Myocyte (in vitro differentiated cells): ENCODE measurements around the gene SPATA2. TPM values are rescaled to one million over a fixed set of nuclear protein-coding genes. Genes with fewer than 3 reads are reported as not detected.
"Not testable (repeated sequence)": the region's sequence is repeated elsewhere in the genome, so short reads cannot be mapped to it uniquely, and the experiment has no call there.

Experiments
- DNase-seq: peaks from one replicate; pipeline ENCODE4 v3.0.0-alpha.2; 2012; ENCODE audit warnings: low read depth
- polyA plus RNA-seq: library from polyadenylated mRNA; unstranded; fragments of >200 nt; gene quantifications from one replicate; pipeline ENCODE4 v1.2.1, GENCODE V29; 2012; ENCODE audit warnings: missing spikeins
- total RNA-seq: library from RNA; depleted of rRNA; stranded (reverse); fragments of >200 nt; gene quantifications from 2 replicates; pipeline ENCODE4 v1.2.3, GENCODE V29; 2014

SPATA2 gene
- 4.1 and 4.8 TPM in 2 replicates for total RNA-seq
- polyA plus RNA-seq: 5.5 TPM

- peak; percentile 94 for DNase-seq
Observed at GRCh38 chr20:49915380-49916145, at the start of gene SPATA2. Gene SPATA2 (minus strand): TSS chr20:49915529. CDS start chr20:49908490, 7,039 bp downstream.

- DNase-seq: no peak
Observed at GRCh38 chr20:49961413-49961812, 46.1 kb upstream of the SPATA2 start.

GRCh38 chr20:49957089-49957938 is 42.0 kb upstream of the SPATA2 start:
- not testable (repeated sequence) for DNase-seq

- no peak for DNase-seq
Observed at GRCh38 chr20:49956689-49957088, 41.4 kb upstream of the SPATA2 start.

- not testable (repeated sequence) for DNase-seq
Observed at GRCh38 chr20:49955830-49956396, 40.6 kb upstream of the SPATA2 start.

GRCh38 chr20:49955167-49955566 is 39.8 kb upstream of the SPATA2 start:
- no peak for DNase-seq

- no peak for DNase-seq
Observed at GRCh38 chr20:49951151-49951550, 35.8 kb upstream of the SPATA2 start.

GRCh38 chr20:49948809-49949507 is 33.6 kb upstream of the SPATA2 start:
- DNase-seq: peak; percentile 43

GRCh38 chr20:49948178-49948577 is 32.8 kb upstream of the SPATA2 start:
- DNase-seq: no peak

- DNase-seq: no peak
Observed at GRCh38 chr20:49945701-49946477, 30.6 kb upstream of the SPATA2 start.

- DNase-seq: no peak
Observed at GRCh38 chr20:49945306-49945700, 30.0 kb upstream of the SPATA2 start.

GRCh38 chr20:49942942-49943341 is 27.6 kb upstream of the SPATA2 start:
- no peak for DNase-seq

GRCh38 chr20:49942303-49942702 is 27.0 kb upstream of the SPATA2 start:
- DNase-seq: no peak

GRCh38 chr20:49941456-49941855 is 26.1 kb upstream of the SPATA2 start:
- no peak for DNase-seq

GRCh38 chr20:49938173-49939163 is 23.1 kb upstream of the SPATA2 start:
- DNase-seq: peak; percentile 48

GRCh38 chr20:49937027-49937929 is 21.9 kb upstream of the SPATA2 start:
- DNase-seq: no peak

- peak; percentile 94 for DNase-seq
Observed at GRCh38 chr20:49936153-49937026, 21.1 kb upstream of the SPATA2 start, which contains the start of gene RNF114. Gene RNF114 (plus strand): TSS chr20:49936397. CDS start chr20:49936413, 16 bp downstream.
